ENCODE data around the gene NPR1. TPM values are rescaled to one million over a fixed set of nuclear protein-coding genes. Genes with fewer than 3 reads are reported as not detected.
"Not testable (repeated sequence)": the region's sequence is repeated elsewhere in the genome, so short reads cannot be mapped to it uniquely, and the experiment has no call there.

Gene NPR1
- total and polyA plus RNA-seq, 4 donors = 2.8 to 15.8 (median 8.7) TPM

DNA sequence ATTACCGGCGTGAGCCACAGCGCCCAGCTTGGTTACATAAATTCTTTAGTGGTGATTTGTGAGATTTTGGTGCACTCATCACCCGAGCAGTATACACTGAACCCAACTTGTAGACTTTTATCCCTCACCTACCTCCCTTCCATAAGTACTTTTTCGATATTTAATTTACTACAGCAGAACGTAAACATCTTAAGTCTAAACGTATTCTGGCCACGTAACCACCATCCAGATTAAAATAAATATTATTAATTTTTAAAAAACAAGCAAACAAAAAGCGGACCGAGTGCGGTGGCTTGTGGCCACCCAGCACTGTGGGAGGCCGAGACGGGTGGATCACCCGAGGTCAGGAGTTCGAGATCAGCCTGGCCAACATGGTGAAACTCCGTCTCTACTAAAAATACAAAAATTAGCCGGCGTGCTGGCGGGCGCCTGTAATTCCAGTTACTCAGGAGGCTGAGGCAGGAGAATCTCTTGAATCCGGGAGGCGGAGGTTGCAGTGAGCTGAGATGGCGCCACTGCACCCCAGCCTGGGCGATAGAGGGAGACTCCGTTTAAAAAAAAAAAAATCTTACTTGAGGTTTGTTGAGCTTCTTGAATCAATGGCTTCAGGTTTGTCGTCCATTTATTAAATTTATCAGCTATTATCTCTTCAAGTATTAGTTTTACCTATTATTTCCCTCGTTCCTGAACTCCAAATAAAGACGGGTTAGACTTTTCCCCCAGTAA, 6.7 kb upstream of the NPR1 start:
- H3K27me3 ChIP-seq (ENCODE audit: control insufficient read depth in 4 of 4, insufficient read depth in 4 of 4, low read length in 3 of 4); DNase-seq (ENCODE audit: low spot score); H3K9me3 ChIP-seq (ENCODE audit: control insufficient read depth in 4 of 4, low read length in 3 of 4): not testable (repeated sequence)
- 16% methylated on average over 28 of the region's 28 CpGs for WGBS
- Histone ChIP-seq H3K9ac (ENCODE audit: low read depth in 1 of 2, low read length in 2 of 2) (peak overlapping the region; percentile 76 to 92), H3K4me1 (ENCODE audit: control insufficient read depth in 4 of 4, insufficient read depth in 4 of 4, low read length in 3 of 4) (peaks cover 7 to 18% (median 15%) of the 10 kb centered on the region in 4 donors), H3K27ac (ENCODE audit: low read depth in 1 of 2, low read length in 2 of 2) (peak overlapping the region; percentile 89 to 94), H3K36me3 (ENCODE audit: control insufficient read depth in 4 of 4, insufficient read depth in 3 of 4, low read depth in 1 of 4, low read length in 3 of 4) (peaks cover 6 to 17% (median 13%) of the 10 kb centered on the region in 4 donors), H3K4me3 (ENCODE audit: low read depth in 1 of 3, low read length in 3 of 3) (peak overlapping the region; percentile 2 to 67 (median 28))

DNA sequence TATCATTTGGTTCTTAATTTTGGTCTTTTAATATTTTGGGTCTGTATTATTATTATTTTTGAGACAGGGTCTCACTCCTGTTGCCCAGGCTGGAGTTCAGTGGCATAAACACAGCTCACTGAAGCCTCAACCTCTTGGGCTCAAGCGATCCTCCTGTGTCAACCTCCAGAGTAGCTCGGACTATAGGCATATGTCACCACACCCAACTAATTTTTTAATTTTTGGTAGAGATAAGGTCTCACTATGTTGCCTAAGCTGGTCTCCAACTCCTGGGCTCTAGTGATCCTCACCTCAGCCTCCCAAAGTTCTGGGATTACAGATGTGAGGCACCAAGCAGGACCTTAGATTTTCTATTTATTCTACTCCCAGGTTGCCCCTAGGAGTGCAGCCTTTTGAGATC, 5.0 kb upstream of the NPR1 start:
- Histone ChIP-seq H3K4me1 (ENCODE audit: control insufficient read depth in 4 of 4, insufficient read depth in 4 of 4, low read length in 3 of 4) (peaks cover 7 to 29% (median 24%) of the 10 kb centered on the region in 4 donors), H3K36me3 (ENCODE audit: control insufficient read depth in 4 of 4, insufficient read depth in 3 of 4, low read depth in 1 of 4, low read length in 3 of 4) (peaks cover 0 to 2% (median under 1%) of the 10 kb centered on the region in 4 donors), H3K27me3 (ENCODE audit: control insufficient read depth in 4 of 4, insufficient read depth in 4 of 4, low read length in 3 of 4) (no peaks in the 10 kb centered on the region), H3K9me3 (ENCODE audit: control insufficient read depth in 4 of 4, low read length in 3 of 4) (no peaks in the 10 kb centered on the region), H3K9ac (ENCODE audit: low read depth in 1 of 2, low read length in 2 of 2) (no peak overlapping the region), H3K27ac (ENCODE audit: low read depth in 1 of 2, low read length in 2 of 2) (no peak overlapping the region), H3K4me3 (ENCODE audit: low read depth in 1 of 3, low read length in 3 of 3) (no peak overlapping the region)
- TF ChIP-seq FOXA1 (IDR thresholded peaks at IDR 0.05) (no peak), NR2F2 (IDR thresholded peaks at IDR 0.05) (no peak), FOXA2 (IDR thresholded peaks at IDR 0.05) (no peak)
- TF ChIP-seq, protein P1, sequence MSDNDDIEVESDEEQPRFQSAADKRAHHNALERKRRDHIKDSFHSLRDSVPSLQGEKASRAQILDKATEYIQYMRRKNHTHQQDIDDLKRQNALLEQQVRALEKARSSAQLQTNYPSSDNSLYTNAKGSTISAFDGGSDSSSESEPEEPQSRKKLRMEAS (IDR thresholded peaks at IDR 0.05) = no peak
- TF ChIP-seq, protein P2, sequence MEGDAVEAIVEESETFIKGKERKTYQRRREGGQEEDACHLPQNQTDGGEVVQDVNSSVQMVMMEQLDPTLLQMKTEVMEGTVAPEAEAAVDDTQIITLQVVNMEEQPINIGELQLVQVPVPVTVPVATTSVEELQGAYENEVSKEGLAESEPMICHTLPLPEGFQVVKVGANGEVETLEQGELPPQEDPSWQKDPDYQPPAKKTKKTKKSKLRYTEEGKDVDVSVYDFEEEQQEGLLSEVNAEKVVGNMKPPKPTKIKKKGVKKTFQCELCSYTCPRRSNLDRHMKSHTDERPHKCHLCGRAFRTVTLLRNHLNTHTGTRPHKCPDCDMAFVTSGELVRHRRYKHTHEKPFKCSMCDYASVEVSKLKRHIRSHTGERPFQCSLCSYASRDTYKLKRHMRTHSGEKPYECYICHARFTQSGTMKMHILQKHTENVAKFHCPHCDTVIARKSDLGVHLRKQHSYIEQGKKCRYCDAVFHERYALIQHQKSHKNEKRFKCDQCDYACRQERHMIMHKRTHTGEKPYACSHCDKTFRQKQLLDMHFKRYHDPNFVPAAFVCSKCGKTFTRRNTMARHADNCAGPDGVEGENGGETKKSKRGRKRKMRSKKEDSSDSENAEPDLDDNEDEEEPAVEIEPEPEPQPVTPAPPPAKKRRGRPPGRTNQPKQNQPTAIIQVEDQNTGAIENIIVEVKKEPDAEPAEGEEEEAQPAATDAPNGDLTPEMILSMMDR (IDR thresholded peaks at IDR 0.05; ENCODE audit: low read depth, low read length, missing input control) = no peak
- TF ChIP-seq, protein P3, sequence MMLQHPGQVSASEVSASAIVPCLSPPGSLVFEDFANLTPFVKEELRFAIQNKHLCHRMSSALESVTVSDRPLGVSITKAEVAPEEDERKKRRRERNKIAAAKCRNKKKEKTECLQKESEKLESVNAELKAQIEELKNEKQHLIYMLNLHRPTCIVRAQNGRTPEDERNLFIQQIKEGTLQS (IDR thresholded peaks at IDR 0.05) = no peak
- DNase-seq (ENCODE audit: low spot score) = no peak
- WGBS = 98% methylated on average over 2 of the region's 2 CpGs

DNA sequence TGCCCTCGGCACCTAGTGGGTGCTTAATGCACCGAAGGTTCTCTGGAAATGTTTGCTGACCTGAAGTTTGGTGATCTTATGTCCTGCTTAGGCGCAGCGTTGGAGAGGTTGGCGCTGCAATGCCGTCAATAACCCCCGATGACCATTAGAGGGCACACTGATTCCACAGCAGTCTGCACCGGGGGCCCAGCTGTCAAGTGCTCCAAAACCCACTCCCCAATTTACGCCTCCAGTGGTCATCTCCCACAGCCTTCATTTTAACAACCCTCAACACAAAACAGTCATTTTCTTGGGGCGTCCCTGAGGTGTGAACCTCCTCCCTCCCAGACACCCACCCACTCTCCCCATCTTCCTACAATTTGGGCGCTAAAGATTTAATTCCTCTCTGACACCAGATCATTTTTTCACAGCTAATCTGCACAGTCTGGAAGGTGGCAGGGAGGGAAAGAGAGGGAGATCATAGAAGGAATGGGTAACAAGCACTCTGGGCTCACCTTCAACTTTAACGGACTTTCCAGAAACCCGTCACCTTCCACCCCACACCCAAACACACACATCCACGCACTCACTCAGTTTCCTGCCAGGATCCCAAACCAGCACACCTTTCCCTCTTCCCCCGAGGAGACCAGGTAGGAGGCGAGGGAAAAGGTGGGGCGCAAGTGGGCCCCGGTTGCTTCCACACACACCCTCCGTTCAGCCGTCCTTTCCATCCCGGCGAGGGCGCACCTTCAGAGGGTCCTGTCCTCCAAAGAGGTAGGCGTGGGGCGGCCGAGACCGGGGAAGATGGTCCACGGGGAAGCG, 570 bp upstream of the NPR1 start:
- Histone ChIP-seq H3K27ac (ENCODE audit: low read depth in 1 of 2, low read length in 2 of 2) (peak overlapping the region in 1 of 2 donors; percentile 11), H3K27me3 (ENCODE audit: control insufficient read depth in 4 of 4, insufficient read depth in 4 of 4, low read length in 3 of 4) (no peaks in the 10 kb centered on the region), H3K9me3 (ENCODE audit: control insufficient read depth in 4 of 4, low read length in 3 of 4) (no peaks in the 10 kb centered on the region), H3K9ac (ENCODE audit: low read depth in 1 of 2, low read length in 2 of 2) (peak overlapping the region in 1 of 2 donors; percentile 12), H3K4me1 (ENCODE audit: control insufficient read depth in 4 of 4, insufficient read depth in 4 of 4, low read length in 3 of 4) (peaks cover 8 to 24% (median 20%) of the 10 kb centered on the region in 4 donors), H3K36me3 (ENCODE audit: control insufficient read depth in 4 of 4, insufficient read depth in 3 of 4, low read depth in 1 of 4, low read length in 3 of 4) (no peaks in the 10 kb centered on the region), H3K4me3 (ENCODE audit: low read depth in 1 of 3, low read length in 3 of 3) (peak overlapping the region in 2 of 3 donors; percentile 22 to 59)
- peak; percentile 63 for DNase-seq (ENCODE audit: low spot score)
- TF ChIP-seq, protein P2 (IDR thresholded peaks at IDR 0.05; ENCODE audit: low read depth, low read length, missing input control) = peak; percentile 88
- no peak for TF ChIP-seq HNF4A (conservative IDR thresholded peaks at IDR 0.05)
- peak; percentile 89 to 93 for TF ChIP-seq RAD21 (IDR thresholded peaks at IDR 0.05)
- 5% methylated on average over 29 of the region's 29 CpGs for WGBS

All from liver (tissue), 9 donors.